Astrocyte of the spinal cord (primary cell): ENCODE measurements around the gene BMPR1A.
A peak's percentile ranks its signal among the peaks of the same experiment; 100 is the strongest.
"Not testable (repeated sequence)": the region's sequence is repeated elsewhere in the genome, so short reads cannot be mapped to it uniquely, and the experiment has no call there.

Source experiments
- DNase-seq: peaks from one replicate; pipeline ENCODE4 v3.0.0; 2011; ENCODE audit warnings: low read depth, low spot score
- H3K4me3 ChIP-seq: 2 replicates; pipeline ENCODE4 v1.5.1; 2011; ENCODE audit warnings: low read depth, mild to moderate bottlenecking, low read length, moderate library complexity
- CTCF ChIP-seq: IDR thresholded peaks from 2 replicates; pipeline ENCODE4 v1.5.1; 2012; ENCODE audit warnings: low read depth, mild to moderate bottlenecking, low read length, inconsistent platforms
- in situ Hi-C: cut with HindIII; loops from 2 replicates; pipeline ENCODE4 v1.10.0; 2017; ENCODE audit warnings: low sequenced_read_pairs

BMPR1A gene

GRCh38 chr10:86922553-86922961, 166.1 kb downstream of the BMPR1A start:
- H3K4me3 ChIP-seq = no peak overlapping the region
- DNase-seq = no peak
- in situ Hi-C loops = no loop called here
- TF ChIP-seq CTCF = no peak

- in situ Hi-C loops = no loop called here
- no peak for DNase-seq
- no peak for TF ChIP-seq CTCF
- no peak overlapping the region for H3K4me3 ChIP-seq
Observed at GRCh38 chr10:86929468-86930380, 173.3 kb downstream of the BMPR1A start.

GRCh38 chr10:86931872-86932271, 175.5 kb downstream of the BMPR1A start:
- no peak for DNase-seq
- TF ChIP-seq CTCF = no peak
- H3K4me3 ChIP-seq = no peak overlapping the region
- in situ Hi-C loops = no loop called here

GRCh38 chr10:86932674-86933073, 176.3 kb downstream of the BMPR1A start:
- in situ Hi-C loops = no loop called here
- TF ChIP-seq CTCF = no peak
- H3K4me3 ChIP-seq = no peak overlapping the region
- DNase-seq = no peak

GRCh38 chr10:86934162-86934711, 177.8 kb downstream of the BMPR1A start:
- H3K4me3 ChIP-seq, in situ Hi-C loops, DNase-seq: not testable (repeated sequence)

GRCh38 chr10:86936661-86937501, 180.5 kb downstream of the BMPR1A start:
- TF ChIP-seq CTCF = no peak
- peak; percentile 55 for DNase-seq
- in situ Hi-C loops = no loop called here
- H3K4me3 ChIP-seq = no peak overlapping the region
